GM21367 (cell line): ENCODE results near the gene PSENEN.
"Not testable (repeated sequence)": the region's sequence is repeated elsewhere in the genome, so short reads cannot be mapped to it uniquely, and the experiment has no call there.

Source experiments
- ATAC-seq: cut with Tn5 transposase; IDR thresholded peaks from one replicate; pipeline ENCODE4 v1.9.1; 2021; ENCODE audit not compliant: unreplicated experiment

Gene PSENEN

GRCh38 chr19:35718345-35719041 is 27.0 kb upstream of the PSENEN start:
- ATAC-seq: no peak

GRCh38 chr19:35719402-35720162 is 25.9 kb upstream of the PSENEN start:
- ATAC-seq: no peak

- no peak for ATAC-seq
Observed at GRCh38 chr19:35720163-35720524, 25.3 kb upstream of the PSENEN start.

GRCh38 chr19:35720648-35721047 is 24.8 kb upstream of the PSENEN start:
- ATAC-seq: no peak

GRCh38 chr19:35721374-35721773 is 24.1 kb upstream of the PSENEN start:
- ATAC-seq: no peak

- ATAC-seq: no peak
Observed at GRCh38 chr19:35722461-35722860, 23.0 kb upstream of the PSENEN start.

GRCh38 chr19:35722897-35723296 is 22.6 kb upstream of the PSENEN start:
- ATAC-seq: no peak

GRCh38 chr19:35723671-35724070 is 21.8 kb upstream of the PSENEN start:
- ATAC-seq: no peak

- ATAC-seq: not testable (repeated sequence)
Observed at GRCh38 chr19:35724132-35724531, 21.3 kb upstream of the PSENEN start.

- ATAC-seq: no peak
Observed at GRCh38 chr19:35724560-35724959, 20.9 kb upstream of the PSENEN start.

- no peak for ATAC-seq
Observed at GRCh38 chr19:35725216-35725861, 20.1 kb upstream of the PSENEN start.

GRCh38 chr19:35727053-35727955 is 18.1 kb upstream of the PSENEN start:
- no peak for ATAC-seq

GRCh38 chr19:35727956-35728706 is 17.3 kb upstream of the PSENEN start:
- ATAC-seq: no peak

- ATAC-seq: no peak
Observed at GRCh38 chr19:35729021-35729420, 16.4 kb upstream of the PSENEN start.

GRCh38 chr19:35729763-35730162 is 15.7 kb upstream of the PSENEN start:
- ATAC-seq: no peak

- no peak for ATAC-seq
Observed at GRCh38 chr19:35730326-35730725, 15.1 kb upstream of the PSENEN start.

GRCh38 chr19:35731353-35731752 is 14.1 kb upstream of the PSENEN start:
- no peak for ATAC-seq

GRCh38 chr19:35731779-35732405 is 13.6 kb upstream of the PSENEN start:
- no peak for ATAC-seq

GRCh38 chr19:35732540-35733179 is 12.8 kb upstream of the PSENEN start:
- no peak for ATAC-seq
